ENCODE results near the gene DUSP7. TPM values are rescaled to one million over a fixed set of nuclear protein-coding genes. Genes with fewer than 3 reads are reported as not detected.

DUSP7 gene
- total and polyA plus RNA-seq, 2 donors (not counting 3 experiments of a cell fraction or from before 2014, with no cell fraction given) = 29.2 to 37.7 TPM

DNA sequence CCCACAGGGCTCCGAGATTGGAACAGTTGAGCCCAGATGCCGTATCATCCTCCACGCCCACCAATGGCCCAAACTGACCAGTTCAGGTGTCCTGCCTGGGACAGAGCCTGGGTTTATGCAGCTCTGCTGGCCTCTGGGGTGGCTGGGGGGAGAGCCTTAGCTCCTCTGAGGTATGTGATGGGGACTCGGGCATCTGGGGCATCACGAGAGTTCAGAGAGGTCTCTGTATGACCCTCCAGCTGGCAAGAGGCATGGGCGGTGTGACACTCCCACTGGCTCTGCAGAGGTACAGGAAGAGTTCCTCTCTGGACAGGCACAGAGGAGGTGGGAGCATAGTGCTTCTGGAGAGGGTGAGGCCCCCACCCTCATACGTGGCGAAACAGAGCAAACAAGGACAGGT is 26.6 kb upstream of the DUSP7 start:
- dilution Hi-C loops (cut with MboI; ENCODE audit: extremely low pct_ligation_motif_present, low sequenced_read_pairs) = no loop called here
- no peak overlapping the region for H3K9ac ChIP-seq (replicated peaks; ENCODE audit: extremely low read depth, insufficient read depth, low read length)
- no peaks in the 10 kb centered on the region for H3K9me1 ChIP-seq (replicated peaks; ENCODE audit: control insufficient read depth, extremely low read depth, insufficient read depth, low read length)
- no peaks in the 10 kb centered on the region for H3K9me3 ChIP-seq (replicated peaks; ENCODE audit: control insufficient read depth, insufficient read depth, low read length)
- no peaks in the 10 kb centered on the region for H3K36me3 ChIP-seq (ENCODE audit: control insufficient read depth in 2 of 2, extremely low read depth in 1 of 2, insufficient read depth in 2 of 2, low read length in 2 of 2)
- POLR2A ChIA-PET = no interaction called here
- H4K20me1 ChIP-seq (replicated peaks; ENCODE audit: control insufficient read depth, extremely low read depth, insufficient read depth, low read length) = no peaks in the 10 kb centered on the region
- peaks cover 15% of the 10 kb centered on the region for H3K4me1 ChIP-seq (ENCODE audit: control insufficient read depth, extremely low read depth, insufficient read depth, low read length)
- no peak overlapping the region for H3K27ac ChIP-seq (ENCODE audit: insufficient read depth, low read depth, low read length)
- no peak overlapping the region for H3K4me3 ChIP-seq (replicated peaks in 1 of 3; ENCODE audit: insufficient read depth in 1 of 3, low read depth in 1 of 3, low read length in 3 of 3)
- H3K27me3 ChIP-seq (ENCODE audit: control insufficient read depth in 2 of 2, insufficient read depth in 2 of 2, low read length in 2 of 2) = no peaks in the 10 kb centered on the region
- intact Hi-C loops (cut with micrococcal nuclease) = no loop called here
- H3K4me2 ChIP-seq (ENCODE audit: insufficient read depth, low read length) = no peak overlapping the region
- DNase-seq (ENCODE audit: low read depth, low spot score) (no peak), FAIRE-seq (no peak)
- no peaks in the 10 kb centered on the region for H3K79me2 ChIP-seq (ENCODE audit: control insufficient read depth, insufficient read depth, low read length)
- CTCF ChIA-PET = no interaction called here
- TF ChIP-seq POLR2A (IDR thresholded peaks at IDR 0.05; ENCODE audit: low read depth, low read length) (no peak), GATA2 (IDR thresholded peaks at IDR 0.05; ENCODE audit: insufficient read depth, insufficient read length, low read depth, low read length) (no peak), EZH2 (IDR thresholded peaks at IDR 0.05; ENCODE audit: borderline replicate concordance, low read depth, low read length, severe bottlenecking) (no peak), MYC (IDR thresholded peaks at IDR 0.05; ENCODE audit: low read depth, low read length) (no peak), JUN (IDR thresholded peaks at IDR 0.05; ENCODE audit: borderline replicate concordance, insufficient read depth, insufficient read length, low read depth) (no peak), POLR2AphosphoS5 (IDR thresholded peaks at IDR 0.05; ENCODE audit: insufficient read depth, low read depth, low read length) (no peak), FOS (IDR thresholded peaks at IDR 0.05; ENCODE audit: borderline replicate concordance, insufficient read depth, low read length) (no peak)
- TF ChIP-seq, protein P1, sequence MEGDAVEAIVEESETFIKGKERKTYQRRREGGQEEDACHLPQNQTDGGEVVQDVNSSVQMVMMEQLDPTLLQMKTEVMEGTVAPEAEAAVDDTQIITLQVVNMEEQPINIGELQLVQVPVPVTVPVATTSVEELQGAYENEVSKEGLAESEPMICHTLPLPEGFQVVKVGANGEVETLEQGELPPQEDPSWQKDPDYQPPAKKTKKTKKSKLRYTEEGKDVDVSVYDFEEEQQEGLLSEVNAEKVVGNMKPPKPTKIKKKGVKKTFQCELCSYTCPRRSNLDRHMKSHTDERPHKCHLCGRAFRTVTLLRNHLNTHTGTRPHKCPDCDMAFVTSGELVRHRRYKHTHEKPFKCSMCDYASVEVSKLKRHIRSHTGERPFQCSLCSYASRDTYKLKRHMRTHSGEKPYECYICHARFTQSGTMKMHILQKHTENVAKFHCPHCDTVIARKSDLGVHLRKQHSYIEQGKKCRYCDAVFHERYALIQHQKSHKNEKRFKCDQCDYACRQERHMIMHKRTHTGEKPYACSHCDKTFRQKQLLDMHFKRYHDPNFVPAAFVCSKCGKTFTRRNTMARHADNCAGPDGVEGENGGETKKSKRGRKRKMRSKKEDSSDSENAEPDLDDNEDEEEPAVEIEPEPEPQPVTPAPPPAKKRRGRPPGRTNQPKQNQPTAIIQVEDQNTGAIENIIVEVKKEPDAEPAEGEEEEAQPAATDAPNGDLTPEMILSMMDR (IDR thresholded peaks at IDR 0.05; ENCODE audit: extremely low read depth in 1 of 2, insufficient read depth in 1 of 2, low read depth in 1 of 2, low read length in 2 of 2) = no peak
- TF ChIP-seq, protein P2, sequence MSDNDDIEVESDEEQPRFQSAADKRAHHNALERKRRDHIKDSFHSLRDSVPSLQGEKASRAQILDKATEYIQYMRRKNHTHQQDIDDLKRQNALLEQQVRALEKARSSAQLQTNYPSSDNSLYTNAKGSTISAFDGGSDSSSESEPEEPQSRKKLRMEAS (IDR thresholded peaks at IDR 0.05; ENCODE audit: insufficient read depth, insufficient read length) = no peak
- no TSS peak for BruUV-seq (replicated peaks)
- no peak overlapping the region for H2AFZ ChIP-seq (ENCODE audit: low read depth, low read length)
